Measurements from ENCODE around the gene MMP28.

Gene MMP28

GRCh38 chr17:35797918-35798317 lies 2.5 kb upstream of the MMP28 start:
- DNase-seq (ENCODE audit: low spot score): no peak

DNA sequence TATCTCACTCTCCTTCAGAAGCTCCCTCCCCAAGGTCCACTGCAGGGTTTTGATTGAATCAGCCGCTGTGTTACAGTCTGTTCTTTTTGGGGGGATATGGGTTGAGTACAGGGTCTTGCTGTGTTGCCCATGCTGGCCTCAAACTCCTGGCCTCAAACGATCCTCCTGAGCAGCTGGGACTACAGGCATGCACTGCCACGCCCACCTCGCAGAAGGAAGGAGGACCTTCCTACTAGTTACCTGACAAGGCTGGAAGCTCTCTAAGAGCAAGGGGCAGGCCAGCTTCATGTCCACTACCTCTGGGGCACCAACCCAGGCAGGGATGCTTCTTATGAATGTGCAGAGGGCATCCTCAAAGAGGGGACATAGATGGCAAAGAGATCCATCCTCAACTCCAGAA lies 1.9 kb upstream of the MMP28 start:
- no peak for DNase-seq (ENCODE audit: low spot score)

GRCh38 chr17:35796942-35797341 lies 1.5 kb upstream of the MMP28 start:
- DNase-seq (ENCODE audit: low spot score): no peak

DNA sequence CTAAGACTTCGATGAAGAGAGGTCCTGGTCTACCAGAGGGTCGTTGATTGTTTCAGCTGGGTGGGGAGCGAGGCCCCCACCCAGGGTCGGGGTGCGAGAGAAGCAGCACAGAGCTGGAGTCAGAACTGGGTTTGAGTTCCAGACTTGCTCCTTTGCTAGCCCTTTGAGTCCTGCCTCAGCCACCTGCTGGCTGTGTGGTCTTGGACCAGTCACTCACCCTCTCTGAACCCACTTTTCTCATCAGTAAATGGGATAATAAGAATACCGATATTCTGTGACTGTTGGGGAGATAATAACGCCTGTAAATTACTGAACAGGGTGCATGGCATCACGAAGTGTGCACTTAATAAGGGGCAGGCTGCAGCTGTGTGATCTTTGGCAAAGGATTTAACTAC lies 427 bp upstream of the MMP28 start:
- no peak for DNase-seq (ENCODE audit: low spot score)

DNA sequence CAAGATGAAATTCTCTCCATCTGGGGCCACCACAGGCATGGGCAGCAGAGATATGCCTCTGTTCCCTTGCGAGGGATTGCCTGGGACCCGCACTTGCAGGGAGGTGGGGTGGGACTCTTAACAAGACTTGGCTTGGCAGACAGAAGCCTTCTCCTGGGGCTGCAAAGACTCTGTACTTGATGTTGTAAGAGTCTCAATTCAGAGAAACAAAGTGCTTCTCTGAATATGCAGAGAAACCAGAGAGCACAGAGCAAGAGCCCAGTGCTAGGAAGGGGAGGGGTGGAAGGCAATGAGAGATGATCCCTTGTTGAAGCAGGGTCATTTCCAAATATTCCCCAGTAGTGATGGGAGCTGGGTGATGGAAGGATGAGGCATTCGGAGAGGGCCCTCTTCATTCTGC lies 2.2 kb downstream of the MMP28 start:
- DNase-seq (ENCODE audit: low spot score): no peak

GRCh38 chr17:35791681-35792350 lies 3.6 kb downstream of the MMP28 start:
- DNase-seq (ENCODE audit: low spot score): no peak

GRCh38 chr17:35790841-35791240 lies 4.6 kb downstream of the MMP28 start:
- no peak for DNase-seq (ENCODE audit: low spot score)

DNA sequence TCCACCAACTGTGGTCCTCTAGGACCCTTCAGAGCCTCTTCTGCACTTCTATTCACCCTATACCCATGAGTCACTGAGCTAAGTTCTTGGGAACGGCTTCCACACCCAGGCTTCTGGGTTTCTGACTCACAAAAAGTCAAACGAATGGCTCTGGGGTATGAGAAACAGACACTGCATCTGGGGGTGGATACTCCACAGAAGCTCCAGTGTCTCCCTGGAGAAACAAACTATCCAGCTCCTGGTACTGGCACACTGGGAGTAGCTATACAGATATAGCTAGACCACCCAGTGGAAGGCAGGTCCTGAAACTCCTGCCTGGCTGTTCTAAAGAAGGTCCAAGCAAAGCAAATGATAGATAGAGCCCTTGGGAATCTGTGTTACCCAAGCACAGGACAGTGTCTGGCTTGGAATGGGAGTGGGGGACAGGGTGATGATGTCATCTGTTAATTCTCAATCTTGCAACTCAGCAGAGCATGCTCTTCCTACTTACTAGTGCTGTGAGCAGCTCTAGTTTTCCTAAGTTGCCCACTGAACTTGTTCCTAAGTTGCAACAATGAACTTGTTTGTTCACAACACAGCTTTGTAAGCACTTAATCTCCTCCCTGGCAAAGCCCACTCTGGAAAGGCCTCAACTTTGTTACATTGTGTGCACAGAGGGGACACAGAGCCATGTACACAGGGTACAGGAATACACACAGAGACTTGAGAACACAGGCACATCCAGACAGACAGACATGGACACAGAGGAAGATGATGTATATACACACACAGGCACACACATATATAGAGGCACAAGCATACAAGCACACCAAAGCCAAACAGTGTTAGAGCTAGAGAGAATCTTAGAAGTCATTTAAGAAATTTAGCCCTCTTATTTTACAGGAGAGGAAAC lies 6.7 kb downstream of the MMP28 start:
- no peak for DNase-seq (ENCODE audit: low spot score)

- no peak for DNase-seq (ENCODE audit: low spot score)
Measured at GRCh38 chr17:35786941-35787432, 8.5 kb downstream of the MMP28 start.

- DNase-seq (ENCODE audit: low spot score): no peak
Measured at GRCh38 chr17:35784895-35785294, 10.5 kb downstream of the MMP28 start.

- no peak for DNase-seq (ENCODE audit: low spot score)
Measured at GRCh38 chr17:35780950-35781349, 14.5 kb downstream of the MMP28 start.

GRCh38 chr17:35778641-35779196 lies 16.7 kb downstream of the MMP28 start:
- DNase-seq (ENCODE audit: low spot score): no peak

- no peak for DNase-seq (ENCODE audit: low spot score)
Measured at GRCh38 chr17:35775583-35775982, 19.9 kb downstream of the MMP28 start.

GRCh38 chr17:35775039-35775438 lies 20.4 kb downstream of the MMP28 start:
- DNase-seq (ENCODE audit: low spot score): no peak

GRCh38 chr17:35774499-35774898 lies 20.9 kb downstream of the MMP28 start:
- DNase-seq (ENCODE audit: low spot score): no peak

DNA sequence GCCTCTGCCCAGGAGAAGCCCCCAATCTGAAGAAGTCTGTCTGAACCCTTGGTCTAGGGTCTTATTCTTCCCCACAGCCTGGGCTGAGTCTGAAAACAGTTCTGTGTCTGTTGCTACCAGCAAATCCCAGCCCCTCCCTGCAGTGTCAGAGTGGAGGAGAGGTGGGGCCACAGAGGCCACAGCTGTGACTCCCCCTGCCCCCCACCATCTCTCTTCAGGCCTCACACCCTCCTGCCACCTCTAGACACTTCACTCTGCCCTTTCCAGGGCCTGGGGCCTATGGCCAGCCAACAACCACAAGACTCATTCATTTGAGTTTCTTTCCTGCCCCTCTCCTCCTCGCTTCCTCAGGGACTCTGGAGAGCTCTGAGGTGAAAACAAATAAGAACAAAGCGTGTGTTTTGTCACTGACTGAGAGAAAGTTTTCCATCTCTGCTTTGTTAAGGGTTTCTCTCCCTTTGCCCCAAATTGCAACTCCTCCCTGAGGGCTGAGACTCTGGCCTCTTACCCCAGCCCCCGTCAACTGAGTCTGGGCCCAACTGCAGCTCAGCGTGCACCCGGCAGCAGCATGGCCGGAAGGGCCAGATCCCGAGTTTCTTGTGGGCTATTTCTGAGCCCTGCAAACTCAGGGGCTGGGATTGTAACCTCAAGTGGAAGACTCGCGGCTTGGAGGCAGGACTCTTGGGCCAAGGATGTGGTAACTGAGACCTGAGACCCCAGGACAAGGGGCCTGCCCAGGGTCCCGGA lies 21.6 kb downstream of the MMP28 start:
- no peak for DNase-seq (ENCODE audit: low spot score)

DNA sequence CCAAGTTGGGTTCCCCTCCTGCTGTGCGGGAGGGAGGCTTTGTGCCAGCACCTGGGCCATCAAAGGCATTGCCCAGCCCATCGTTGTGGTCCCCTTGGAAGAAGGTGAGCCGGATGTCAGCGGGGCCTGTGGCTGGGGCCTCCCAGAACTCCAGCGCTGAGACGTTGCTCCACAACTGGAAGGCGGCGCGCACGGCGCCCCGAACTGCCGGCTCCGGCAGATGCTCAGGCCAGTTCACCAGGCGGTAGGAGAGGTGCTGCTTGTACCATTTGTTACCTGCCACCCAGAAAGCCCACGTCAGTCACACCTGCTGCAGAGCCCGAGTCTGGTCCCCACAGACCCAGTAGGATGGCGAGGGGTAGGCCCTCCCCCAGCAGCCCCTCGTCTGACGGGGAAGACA lies 22.3 kb downstream of the MMP28 start:
- DNase-seq (ENCODE audit: low spot score): no peak

- DNase-seq (ENCODE audit: low spot score): no peak
Measured at GRCh38 chr17:35769895-35770486, 25.4 kb downstream of the MMP28 start.

DNA sequence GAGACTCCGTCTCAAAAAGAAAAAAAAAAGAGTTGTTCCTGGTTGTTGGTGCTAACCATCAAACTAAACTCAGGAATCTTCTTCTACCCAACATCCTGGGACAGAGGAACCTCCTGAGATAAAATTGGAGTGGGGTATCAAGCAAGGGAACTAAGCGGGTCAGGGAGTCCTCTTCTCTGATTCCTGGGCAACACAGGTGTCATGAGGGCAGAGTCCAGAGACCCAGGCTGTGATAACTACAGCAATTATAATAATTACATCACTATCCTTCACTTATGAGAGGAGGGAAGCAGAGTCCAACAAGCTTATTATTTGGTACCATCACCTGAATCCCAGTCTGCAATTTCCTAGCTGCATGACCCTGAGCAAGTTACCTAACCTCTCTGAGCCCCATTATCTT lies 26.6 kb downstream of the MMP28 start:
- no peak for DNase-seq (ENCODE audit: low spot score)

DNA sequence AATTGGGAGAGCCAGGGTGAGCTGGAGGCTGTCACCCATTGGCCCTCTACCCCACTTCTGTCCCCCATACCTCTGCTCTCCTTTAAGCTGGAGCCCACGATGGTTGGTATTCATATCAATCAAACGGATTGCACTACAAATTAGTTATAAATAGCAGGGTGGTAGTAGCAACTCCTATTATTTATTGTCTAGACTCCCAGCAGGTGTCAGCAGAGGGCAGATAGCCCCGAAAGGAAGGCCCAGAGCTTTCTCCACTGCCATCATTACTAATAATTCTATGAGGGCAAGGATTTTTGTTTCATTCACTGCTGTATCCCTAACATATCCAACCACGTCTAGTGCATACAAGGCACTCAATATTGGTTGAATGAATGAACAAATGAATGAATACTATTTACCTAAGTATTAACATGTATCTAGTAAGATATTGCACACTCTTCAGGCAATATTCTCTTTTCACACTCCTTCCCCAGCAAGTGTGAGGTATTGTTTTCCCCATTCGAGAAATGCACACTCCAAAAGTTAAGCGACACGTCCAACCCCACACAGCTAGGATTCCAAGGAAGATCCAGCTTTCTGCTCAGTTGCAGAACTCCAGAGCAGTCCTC lies 28.4 kb downstream of the MMP28 start:
- DNase-seq (ENCODE audit: low spot score): peak; percentile 12

DNA sequence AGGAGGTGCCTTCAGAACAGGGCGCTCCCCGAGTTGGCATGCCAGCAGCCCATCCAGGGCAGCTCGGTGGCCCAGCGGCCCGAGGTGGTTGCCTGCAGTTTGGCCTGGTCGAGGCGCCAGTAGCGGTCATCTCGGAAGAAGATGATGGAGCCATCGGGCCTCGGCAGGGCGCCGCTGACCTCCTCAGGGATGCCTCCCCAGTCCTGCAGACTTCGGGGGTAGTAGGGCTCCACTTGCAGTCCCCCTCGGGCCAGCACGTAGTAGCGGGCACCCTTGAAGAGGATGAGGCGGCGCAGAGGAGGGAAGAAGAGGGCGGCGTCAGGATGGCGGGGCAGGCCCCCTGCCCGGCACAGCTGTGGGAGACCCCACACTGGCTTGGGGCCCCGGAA lies 29.0 kb downstream of the MMP28 start:
- DNase-seq (ENCODE audit: low spot score): no peak

All from hematopoietic multipotent progenitor cell treated with erythropoietin and hydrocortisone succinate and interleukin-3 and kit ligand, for 15 days (in vitro differentiated cells).